ENCODE measurements around the gene ADM. TPM values are rescaled to one million over a fixed set of nuclear protein-coding genes. Genes with fewer than 3 reads are reported as not detected.

ADM gene
- total RNA-seq, 1 donor from 2014 or later: 24.5 TPM

GRCh38 chr11:10331548-10332289 lies 26.8 kb downstream of the ADM start:
- Histone ChIP-seq H3K27ac (no peak overlapping the region), H3K9me3 (no peaks in the 10 kb centered on the region), H3K4me1 (peaks cover 25% of the 10 kb centered on the region), H3K36me3 (no peaks in the 10 kb centered on the region), H3K4me3 (no peak overlapping the region), H3K27me3 (no peaks in the 10 kb centered on the region)
- TF ChIP-seq, protein P1, sequence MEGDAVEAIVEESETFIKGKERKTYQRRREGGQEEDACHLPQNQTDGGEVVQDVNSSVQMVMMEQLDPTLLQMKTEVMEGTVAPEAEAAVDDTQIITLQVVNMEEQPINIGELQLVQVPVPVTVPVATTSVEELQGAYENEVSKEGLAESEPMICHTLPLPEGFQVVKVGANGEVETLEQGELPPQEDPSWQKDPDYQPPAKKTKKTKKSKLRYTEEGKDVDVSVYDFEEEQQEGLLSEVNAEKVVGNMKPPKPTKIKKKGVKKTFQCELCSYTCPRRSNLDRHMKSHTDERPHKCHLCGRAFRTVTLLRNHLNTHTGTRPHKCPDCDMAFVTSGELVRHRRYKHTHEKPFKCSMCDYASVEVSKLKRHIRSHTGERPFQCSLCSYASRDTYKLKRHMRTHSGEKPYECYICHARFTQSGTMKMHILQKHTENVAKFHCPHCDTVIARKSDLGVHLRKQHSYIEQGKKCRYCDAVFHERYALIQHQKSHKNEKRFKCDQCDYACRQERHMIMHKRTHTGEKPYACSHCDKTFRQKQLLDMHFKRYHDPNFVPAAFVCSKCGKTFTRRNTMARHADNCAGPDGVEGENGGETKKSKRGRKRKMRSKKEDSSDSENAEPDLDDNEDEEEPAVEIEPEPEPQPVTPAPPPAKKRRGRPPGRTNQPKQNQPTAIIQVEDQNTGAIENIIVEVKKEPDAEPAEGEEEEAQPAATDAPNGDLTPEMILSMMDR (IDR thresholded peaks at IDR 0.05): no peak
- DNase-seq (no peak), ATAC-seq (no peak)
- intact Hi-C loops (cut with DNase I): no loop called here

DNA sequence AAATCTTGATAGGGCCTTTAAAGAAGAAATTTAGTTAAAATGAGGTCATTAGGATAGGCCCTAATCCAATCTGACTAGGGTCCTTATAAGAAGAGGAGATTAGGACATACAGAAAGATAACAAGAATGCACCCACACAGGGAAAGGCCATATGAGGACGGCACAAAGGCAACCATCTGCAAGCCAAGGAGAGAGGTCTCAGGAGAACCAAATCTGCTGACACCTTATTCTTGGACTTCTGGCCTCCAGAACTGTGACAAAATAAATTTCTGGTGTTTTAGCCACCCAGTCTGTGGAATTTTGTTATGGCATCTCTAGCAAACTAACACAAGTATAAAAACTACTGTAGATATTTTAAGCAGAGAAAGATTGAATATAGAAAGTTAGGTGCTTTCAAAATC lies 28.6 kb downstream of the ADM start:
- no peak overlapping the region for H3K27ac ChIP-seq
- peaks cover 8% of the 10 kb centered on the region for H3K4me1 ChIP-seq
- no peak for ATAC-seq
- intact Hi-C loops (cut with DNase I): no loop called here
- no peak for DNase-seq
- TF ChIP-seq, protein P1 (IDR thresholded peaks at IDR 0.05): no peak
- H3K36me3 ChIP-seq: no peaks in the 10 kb centered on the region
- H3K4me3 ChIP-seq: no peak overlapping the region
- H3K27me3 ChIP-seq: no peaks in the 10 kb centered on the region
- no peaks in the 10 kb centered on the region for H3K9me3 ChIP-seq

- no peaks in the 10 kb centered on the region for H3K36me3 ChIP-seq
- H3K9me3 ChIP-seq: no peaks in the 10 kb centered on the region
- no peaks in the 10 kb centered on the region for H3K4me1 ChIP-seq
- TF ChIP-seq, protein P1 (IDR thresholded peaks at IDR 0.05): no peak
- ATAC-seq (no peak), DNase-seq (no peak)
- H3K27me3 ChIP-seq: no peaks in the 10 kb centered on the region
- intact Hi-C loops (cut with DNase I): no loop called here
- no peak overlapping the region for H3K4me3 ChIP-seq
- no peak overlapping the region for H3K27ac ChIP-seq
Measured at GRCh38 chr11:10338287-10338686, 33.4 kb downstream of the ADM start.

- Histone ChIP-seq H3K4me1 (peaks cover 17% of the 10 kb centered on the region), H3K9me3 (no peaks in the 10 kb centered on the region), H3K4me3 (no peak overlapping the region), H3K36me3 (no peaks in the 10 kb centered on the region), H3K27me3 (no peaks in the 10 kb centered on the region), H3K27ac (no peak overlapping the region)
- intact Hi-C loops (cut with DNase I): no loop called here
- DNase-seq (no peak), ATAC-seq (no peak)
- TF ChIP-seq, protein P1 (IDR thresholded peaks at IDR 0.05): no peak
Measured at GRCh38 chr11:10348650-10349280, 43.9 kb downstream of the ADM start.

DNA sequence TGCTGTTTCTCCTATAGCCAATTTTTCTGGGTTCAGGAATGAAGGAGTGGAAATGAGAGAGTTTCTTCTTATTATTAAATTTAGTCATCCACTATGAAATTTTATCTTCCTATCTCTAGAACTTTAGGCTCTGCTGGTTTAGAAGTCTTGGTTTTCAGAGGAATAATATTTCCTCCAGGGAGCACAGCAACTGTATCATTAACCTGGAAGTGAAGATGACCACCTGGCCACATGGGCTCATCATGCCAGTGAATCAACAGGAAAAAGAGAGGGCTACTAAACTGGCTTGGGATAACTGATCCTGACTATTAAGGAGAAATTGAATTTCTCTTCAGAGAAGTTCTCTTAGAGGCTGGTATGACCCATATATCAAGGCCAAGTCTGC lies 44.4 kb downstream of the ADM start:
- Histone ChIP-seq H3K36me3 (no peaks in the 10 kb centered on the region), H3K4me3 (no peak overlapping the region), H3K27me3 (no peaks in the 10 kb centered on the region), H3K4me1 (peaks cover 17% of the 10 kb centered on the region), H3K27ac (no peak overlapping the region), H3K9me3 (no peaks in the 10 kb centered on the region)
- ATAC-seq: no peak
- DNase-seq: no peak
- TF ChIP-seq, protein P1 (IDR thresholded peaks at IDR 0.05): no peak
- intact Hi-C loops (cut with DNase I): no loop called here
